SK-N-SH treated with all-trans-retinoic acid at 6 μM for 48 hours (cell line): ENCODE measurements around the gene SPAST.

ENCODE experiments used
- ATAC-seq: fragments of 200-7000 bp; cut with Tn5 transposase; 3 replicates; pipeline ENCODE4 v1.9.1; 2020; ENCODE audit warnings: mild to moderate bottlenecking, moderate library complexity
- BACH2 ChIP-seq: fragments of 250-450 bp; sonication (Bioruptor Pico); IDR thresholded peaks from 2 replicates; pipeline ENCODE4 v1.9.0; 2021; ENCODE audit warnings: mild to moderate bottlenecking, borderline replicate concordance
- CREB5 ChIP-seq: fragments of 250-450 bp; sonication (Bioruptor Pico); IDR thresholded peaks from 2 replicates; pipeline ENCODE4 v1.5.1; 2020; ENCODE audit warnings: low read depth, mild to moderate bottlenecking, moderate library complexity
- ESRRG ChIP-seq: fragments of 250-450 bp; sonication (Bioruptor Pico); IDR thresholded peaks from 2 replicates; pipeline ENCODE4 v1.6.1; 2021; ENCODE audit warnings: mild to moderate bottlenecking
- RARB ChIP-seq: fragments of 250-450 bp; sonication (Bioruptor Pico); IDR thresholded peaks from 2 replicates; pipeline ENCODE4 v1.8.0; 2021; ENCODE audit warnings: mild to moderate bottlenecking, moderate library complexity
- SNAI2 ChIP-seq: fragments of 250-450 bp; sonication (Bioruptor Pico); IDR thresholded peaks from 2 replicates; pipeline ENCODE4 v1.5.0; 2020; ENCODE audit warnings: mild to moderate bottlenecking, moderate library complexity
- ZC3H10 ChIP-seq: fragments of 250-450 bp; sonication (Bioruptor Pico); IDR thresholded peaks from 2 replicates; pipeline ENCODE4 v1.5.1; 2021; ENCODE audit warnings: mild to moderate bottlenecking, moderate library complexity
- ZFP3 ChIP-seq: fragments of 250-450 bp; sonication (Bioruptor Pico); IDR thresholded peaks from 2 replicates; pipeline ENCODE4 v1.5.0; 2020; ENCODE audit warnings: mild to moderate bottlenecking, moderate library complexity
- ZNF565 ChIP-seq: fragments of 450-650 bp; formaldehyde crosslinking; conservative IDR thresholded peaks from 2 replicates; pipeline ENCODE4 v1.5.0; 2020; ENCODE audit warnings: low read depth, mild to moderate bottlenecking, moderate library complexity
- ZNF8 ChIP-seq: fragments of 450-650 bp; formaldehyde crosslinking; IDR thresholded peaks from 2 replicates; pipeline ENCODE4 v1.5.0; 2020; ENCODE audit warnings: mild to moderate bottlenecking, moderate library complexity

Gene SPAST

GRCh38 chr2:32200814-32201213 lies 137.5 kb downstream of the SPAST start:
- no peak for ATAC-seq
- TF ChIP-seq ZFP3 (CRISPR knock-in tag) (no peak), ZC3H10 (no peak), BACH2 (CRISPR knock-in tag) (no peak), CREB5 (CRISPR knock-in tag) (no peak), SNAI2 (CRISPR knock-in tag) (no peak), ZNF565 (CRISPR knock-in tag) (no peak), ESRRG (CRISPR knock-in tag) (no peak), RARB (CRISPR knock-in tag) (no peak), ZNF8 (CRISPR knock-in tag) (no peak)
- TF ChIP-seq, all 23 proteins: peak for 0

GRCh38 chr2:32203428-32203827 lies 140.1 kb downstream of the SPAST start:
- ATAC-seq = peak; percentile 40
